ENCODE data around the gene BAK1.
A peak's percentile ranks its signal among the peaks of the same experiment; 100 is the strongest.

Gene BAK1

DNA sequence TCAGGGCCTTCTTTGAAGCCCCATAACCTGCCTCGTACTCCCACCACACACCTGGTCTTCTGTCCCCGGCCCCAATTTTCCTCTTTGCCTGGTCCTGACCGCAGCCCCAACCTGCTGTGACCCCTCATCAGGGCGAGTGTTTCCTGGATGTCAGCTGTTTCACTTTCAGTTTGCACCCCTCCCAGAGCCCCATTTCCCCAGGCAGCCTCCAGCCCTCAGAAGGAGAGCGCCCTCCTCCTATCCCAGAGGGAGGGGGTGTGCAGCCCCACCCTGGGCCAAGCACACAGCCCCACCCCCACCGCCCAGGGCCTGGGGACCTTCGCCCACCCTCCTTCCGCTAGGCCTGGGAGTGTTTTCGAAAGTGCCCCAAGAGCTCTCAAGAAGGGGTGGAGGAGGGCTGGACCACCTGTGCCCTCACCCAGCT lies 1.5 kb downstream of the BAK1 start:
- no peaks in the 10 kb centered on the region for H3F3A ChIP-seq (ENCODE audit: insufficient read depth, low read length)
- H3K79me2 ChIP-seq (ENCODE audit: insufficient read depth, low read length), result peaks cover 7% of the 10 kb centered on the region
- no peak overlapping the region for H2AFZ ChIP-seq (ENCODE audit: low read length)
- TF ChIP-seq, protein P1, sequence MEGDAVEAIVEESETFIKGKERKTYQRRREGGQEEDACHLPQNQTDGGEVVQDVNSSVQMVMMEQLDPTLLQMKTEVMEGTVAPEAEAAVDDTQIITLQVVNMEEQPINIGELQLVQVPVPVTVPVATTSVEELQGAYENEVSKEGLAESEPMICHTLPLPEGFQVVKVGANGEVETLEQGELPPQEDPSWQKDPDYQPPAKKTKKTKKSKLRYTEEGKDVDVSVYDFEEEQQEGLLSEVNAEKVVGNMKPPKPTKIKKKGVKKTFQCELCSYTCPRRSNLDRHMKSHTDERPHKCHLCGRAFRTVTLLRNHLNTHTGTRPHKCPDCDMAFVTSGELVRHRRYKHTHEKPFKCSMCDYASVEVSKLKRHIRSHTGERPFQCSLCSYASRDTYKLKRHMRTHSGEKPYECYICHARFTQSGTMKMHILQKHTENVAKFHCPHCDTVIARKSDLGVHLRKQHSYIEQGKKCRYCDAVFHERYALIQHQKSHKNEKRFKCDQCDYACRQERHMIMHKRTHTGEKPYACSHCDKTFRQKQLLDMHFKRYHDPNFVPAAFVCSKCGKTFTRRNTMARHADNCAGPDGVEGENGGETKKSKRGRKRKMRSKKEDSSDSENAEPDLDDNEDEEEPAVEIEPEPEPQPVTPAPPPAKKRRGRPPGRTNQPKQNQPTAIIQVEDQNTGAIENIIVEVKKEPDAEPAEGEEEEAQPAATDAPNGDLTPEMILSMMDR (IDR thresholded peaks at IDR 0.05; ENCODE audit: low read length), result no peak
- no peak for TF ChIP-seq EZH2 (IDR thresholded peaks at IDR 0.05; ENCODE audit: borderline replicate concordance, low read length)
- peak overlapping the region; percentile 98 for H3K4me3 ChIP-seq (ENCODE audit: low read depth, low read length, poor library complexity, severe bottlenecking)
- H4K20me1 ChIP-seq (ENCODE audit: insufficient read depth, low read length), result no peaks in the 10 kb centered on the region
- H3K9me2 ChIP-seq (ENCODE audit: low read depth, low read length), result no peaks in the 10 kb centered on the region
- peaks cover 24% of the 10 kb centered on the region for H3K4me1 ChIP-seq (ENCODE audit: insufficient read depth, low read length, severe bottlenecking)
- peak overlapping the region; percentile 95 for H3K4me2 ChIP-seq (ENCODE audit: low read length)
- no peaks in the 10 kb centered on the region for H3K27me3 ChIP-seq (ENCODE audit: insufficient read depth, low read length)
- peak overlapping the region; percentile 96 for H3K9ac ChIP-seq (ENCODE audit: low read length)
- H3K36me3 ChIP-seq (ENCODE audit: insufficient read depth, low read length), result peaks cover 32% of the 10 kb centered on the region; the same call in 1 of the 2 replicates
- H3K9me3 ChIP-seq (ENCODE audit: low read length), result no peaks in the 10 kb centered on the region
- peak overlapping the region; percentile 83 for H3K27ac ChIP-seq (ENCODE audit: low read depth, low read length, poor library complexity, severe bottlenecking)

DNA sequence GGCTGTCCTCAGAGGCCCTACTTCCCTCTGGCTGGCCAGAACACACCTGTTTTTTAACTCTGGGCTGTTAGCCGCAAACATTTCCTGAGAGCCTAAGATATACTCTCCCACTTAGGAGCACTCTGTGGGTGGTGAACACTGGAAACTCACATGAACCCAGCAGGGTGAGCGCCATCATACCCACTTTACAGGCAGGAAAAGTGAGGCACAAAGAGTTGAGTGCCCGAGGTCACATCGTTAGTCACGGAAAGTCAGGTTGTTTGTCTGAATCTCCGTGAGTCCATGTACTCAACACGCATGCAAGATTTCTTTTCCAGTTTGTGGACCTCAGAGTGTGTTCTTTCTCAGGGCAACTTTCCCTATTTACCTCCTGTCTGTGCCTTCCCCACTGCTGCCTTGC lies 1.9 kb downstream of the BAK1 start:
- Histone ChIP-seq H3K79me2 (ENCODE audit: insufficient read depth, low read length) (peaks cover 7% of the 10 kb centered on the region), H3K27ac (ENCODE audit: low read depth, low read length, poor library complexity, severe bottlenecking) (peak overlapping the region; percentile 83), H3K9me2 (ENCODE audit: low read depth, low read length) (no peaks in the 10 kb centered on the region), H3K27me3 (ENCODE audit: insufficient read depth, low read length) (no peaks in the 10 kb centered on the region), H3K4me3 (ENCODE audit: low read depth, low read length, poor library complexity, severe bottlenecking) (peak overlapping the region; percentile 98), H3K4me1 (ENCODE audit: insufficient read depth, low read length, severe bottlenecking) (peaks cover 23% of the 10 kb centered on the region), H3K9me3 (ENCODE audit: low read length) (no peaks in the 10 kb centered on the region), H3K4me2 (ENCODE audit: low read length) (peak overlapping the region; percentile 95), H3F3A (ENCODE audit: insufficient read depth, low read length) (no peaks in the 10 kb centered on the region), H2AFZ (ENCODE audit: low read length) (no peak overlapping the region), H4K20me1 (ENCODE audit: insufficient read depth, low read length) (no peaks in the 10 kb centered on the region), H3K9ac (ENCODE audit: low read length) (peak overlapping the region; percentile 96), H3K36me3 (ENCODE audit: insufficient read depth, low read length) (peaks cover 32% of the 10 kb centered on the region; the same call in 1 of the 2 replicates)
- no peak for TF ChIP-seq EZH2 (IDR thresholded peaks at IDR 0.05; ENCODE audit: borderline replicate concordance, low read length)
- TF ChIP-seq, protein P1 (IDR thresholded peaks at IDR 0.05; ENCODE audit: low read length), result no peak

DNA sequence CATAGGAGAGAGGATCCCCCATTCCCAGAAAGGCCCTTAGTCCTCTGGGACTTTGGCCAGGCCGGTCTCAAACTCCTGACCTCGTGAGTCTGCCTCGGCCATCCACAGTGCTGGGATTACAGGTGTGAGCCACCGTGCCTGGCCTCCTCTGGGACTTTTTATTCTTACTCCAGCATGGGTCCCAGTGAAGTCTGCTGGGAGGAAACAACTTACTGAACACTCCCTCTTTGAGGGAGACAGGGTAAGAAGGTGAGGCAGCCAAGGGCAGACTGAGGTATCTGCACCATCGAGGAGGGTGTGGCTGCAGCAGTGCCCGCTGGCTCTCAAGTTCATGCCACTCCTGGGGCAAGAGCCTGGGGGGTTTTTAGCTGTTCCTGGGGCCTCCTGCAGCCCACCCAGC lies 2.4 kb downstream of the BAK1 start:
- Histone ChIP-seq H3K9ac (ENCODE audit: low read length) (no peak overlapping the region; the same call in 1 of the 2 replicates), H3K79me2 (ENCODE audit: insufficient read depth, low read length) (peaks cover 7% of the 10 kb centered on the region)

More for the DNA sequence above, 2.4 kb downstream of the BAK1 start:
- no peaks in the 10 kb centered on the region for H3K27me3 ChIP-seq (ENCODE audit: insufficient read depth, low read length)
- H3K4me1 ChIP-seq (ENCODE audit: insufficient read depth, low read length, severe bottlenecking), result peaks cover 23% of the 10 kb centered on the region
- TF ChIP-seq, protein P1 (IDR thresholded peaks at IDR 0.05; ENCODE audit: low read length), result no peak
- no peak for TF ChIP-seq EZH2 (IDR thresholded peaks at IDR 0.05; ENCODE audit: borderline replicate concordance, low read length)
- H3K9me2 ChIP-seq (ENCODE audit: low read depth, low read length), result no peaks in the 10 kb centered on the region
- no peaks in the 10 kb centered on the region for H3K9me3 ChIP-seq (ENCODE audit: low read length)
- H3F3A ChIP-seq (ENCODE audit: insufficient read depth, low read length), result no peaks in the 10 kb centered on the region
- H2AFZ ChIP-seq (ENCODE audit: low read length), result no peak overlapping the region
- H4K20me1 ChIP-seq (ENCODE audit: insufficient read depth, low read length), result no peaks in the 10 kb centered on the region
- peak overlapping the region; percentile 95; the same call in 1 of the 2 replicates for H3K4me2 ChIP-seq (ENCODE audit: low read length)
- H3K4me3 ChIP-seq (ENCODE audit: low read depth, low read length, poor library complexity, severe bottlenecking), result peak overlapping the region; percentile 98
- peak overlapping the region; percentile 83 for H3K27ac ChIP-seq (ENCODE audit: low read depth, low read length, poor library complexity, severe bottlenecking)
- peaks cover 32% of the 10 kb centered on the region; the same call in 1 of the 2 replicates for H3K36me3 ChIP-seq (ENCODE audit: insufficient read depth, low read length)

Data from OCI-LY1 (cell line).